NCI-H2171 (cell line): ENCODE results near the gene LYRM1.
"Not testable (repeated sequence)": the region's sequence is repeated elsewhere in the genome, so short reads cannot be mapped to it uniquely, and the experiment has no call there.

ENCODE experiments used
- DNase-seq: peaks from one replicate; lab custom pipeline; 2025; lab: John Stamatoyannopoulos, UW

Gene LYRM1

DNA sequence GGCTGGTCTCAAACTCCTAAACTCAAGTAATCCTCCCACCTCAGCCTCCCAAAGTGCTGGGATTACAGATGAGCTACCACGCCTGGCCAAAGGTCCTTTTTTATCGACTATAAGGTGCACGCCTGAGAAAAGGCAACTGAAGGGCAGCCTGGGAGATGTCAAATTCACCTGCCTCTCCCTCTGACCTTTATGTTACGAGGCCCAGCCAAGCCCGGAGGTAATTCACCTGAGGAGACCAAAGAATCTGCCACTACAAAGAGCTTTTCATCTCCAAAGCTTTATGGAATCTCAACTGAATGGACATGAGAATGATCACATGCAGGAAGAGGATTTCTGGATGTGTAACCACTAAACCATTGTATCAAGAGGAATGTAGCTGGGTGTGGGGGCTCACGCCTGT lies 37.2 kb downstream of the LYRM1 start:
- DNase-seq = no peak

- DNase-seq = no peak
These were observed 37.9 kb downstream of the LYRM1 start for GRCh38 chr16:20938426-20938825.

GRCh38 chr16:20939611-20940010 lies 39.0 kb downstream of the LYRM1 start:
- DNase-seq = no peak

DNA sequence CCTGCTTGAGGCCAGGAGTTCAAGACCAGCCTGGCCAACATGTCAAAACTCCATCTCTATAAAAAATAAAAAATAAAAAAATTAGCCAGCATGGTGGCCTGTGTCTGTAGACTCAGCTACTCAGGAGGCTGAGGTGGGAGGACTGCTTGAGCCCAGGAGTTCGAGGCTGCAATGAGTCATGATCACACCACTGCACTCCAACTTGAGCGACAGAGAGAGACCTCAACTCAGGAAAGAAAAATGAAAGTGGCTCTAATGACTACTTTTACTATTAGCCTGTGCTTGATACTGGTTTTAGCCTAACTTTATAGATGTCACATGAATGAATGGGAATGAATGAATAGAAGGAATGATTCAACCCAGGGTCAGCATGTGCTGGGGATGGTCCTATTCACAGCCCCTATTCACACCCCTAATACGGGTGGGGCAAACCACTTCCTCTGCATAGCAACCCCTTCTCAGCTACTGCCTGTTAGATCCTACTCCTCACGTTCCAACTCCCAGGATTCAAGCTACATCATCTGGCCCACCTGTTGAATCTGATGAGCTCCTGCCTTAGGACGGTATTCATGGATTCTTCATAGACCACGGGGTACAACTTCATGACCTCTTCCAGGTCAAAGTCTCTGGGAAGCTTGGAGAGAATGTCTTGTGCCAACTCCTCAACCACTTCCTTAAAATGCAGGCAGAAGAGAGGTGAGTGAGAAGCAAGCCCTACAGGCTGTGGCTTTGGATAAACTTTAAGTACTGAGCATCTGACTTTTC lies 40.5 kb downstream of the LYRM1 start:
- no peak for DNase-seq

DNA sequence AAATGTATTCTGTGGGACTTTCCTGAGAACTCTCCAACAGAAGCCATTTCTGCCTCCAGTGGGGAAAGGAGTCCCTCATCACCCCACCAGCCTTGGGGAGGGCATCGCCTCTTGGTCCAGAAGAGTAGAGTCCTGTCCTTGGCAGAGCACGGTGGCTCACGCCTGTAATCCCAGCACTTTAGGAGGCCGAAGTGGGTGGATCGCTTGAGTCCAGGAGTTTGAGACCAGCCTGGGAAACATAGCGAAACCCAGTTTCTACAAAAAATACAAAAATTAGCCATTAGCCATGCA lies 41.0 kb downstream of the LYRM1 start:
- no peak for DNase-seq

DNA sequence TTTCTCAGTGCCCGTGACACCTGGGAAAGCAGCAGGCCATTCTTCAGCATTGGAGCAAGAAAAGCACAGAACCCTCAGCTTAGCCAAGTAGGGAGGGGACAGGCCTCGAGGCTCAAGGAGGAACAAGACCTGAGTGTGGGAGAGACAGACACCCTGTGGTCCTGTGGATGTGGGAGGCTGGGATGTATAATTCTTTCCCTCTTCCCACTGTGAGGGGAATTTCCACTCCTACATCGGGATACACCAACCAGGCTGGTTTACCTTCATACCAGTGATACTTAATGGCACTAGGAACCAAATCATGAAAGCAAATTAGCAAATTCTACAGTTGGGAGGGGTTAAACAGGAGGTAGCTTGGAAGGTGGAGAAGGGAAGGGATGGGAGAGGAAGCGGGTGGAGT lies 41.7 kb downstream of the LYRM1 start:
- no peak for DNase-seq

- DNase-seq = no peak
These were observed 44.4 kb downstream of the LYRM1 start for GRCh38 chr16:20944861-20945574.

DNA sequence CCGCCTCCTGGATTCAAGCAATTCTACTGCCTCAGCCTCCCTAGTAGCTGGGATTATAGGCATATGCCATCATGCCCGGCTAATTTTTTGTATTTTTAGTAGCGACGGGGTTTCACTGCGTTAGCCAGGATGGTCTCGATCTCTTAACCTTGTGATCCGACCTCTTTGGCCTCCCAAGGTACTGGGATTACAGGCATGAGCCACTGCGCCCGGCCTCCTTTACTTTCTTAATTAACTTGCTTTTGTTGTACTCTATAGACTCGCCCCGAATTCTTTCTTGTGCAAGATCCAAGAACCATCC lies 45.0 kb downstream of the LYRM1 start:
- not testable (repeated sequence) for DNase-seq

DNA sequence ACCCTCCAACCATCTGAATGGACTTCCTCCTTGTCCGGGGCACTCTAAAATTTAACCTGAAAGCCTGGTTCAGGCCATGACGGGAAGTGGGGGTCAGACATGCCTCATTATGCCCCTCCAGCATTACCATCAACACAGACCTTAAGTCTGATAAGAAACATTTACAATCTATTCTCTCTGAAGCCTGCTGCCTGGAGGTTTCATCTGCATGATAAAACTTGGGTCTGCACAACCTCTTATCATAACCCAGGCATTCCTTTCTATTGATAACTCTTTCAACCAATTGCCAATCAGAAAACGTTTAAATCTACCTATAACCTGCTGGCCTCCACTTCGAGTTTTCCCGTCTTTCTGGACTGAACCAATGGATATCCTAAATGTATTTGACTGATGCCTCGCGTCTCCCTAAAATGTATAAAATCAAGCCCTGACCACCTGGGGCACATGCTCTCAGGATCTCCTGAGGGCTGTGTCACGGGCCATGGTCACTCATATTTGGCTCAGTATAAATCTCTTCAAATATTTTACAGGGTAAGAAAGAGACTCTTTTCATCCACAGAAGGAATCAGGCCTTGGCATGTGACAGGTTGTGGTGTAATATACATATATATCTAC lies 45.6 kb downstream of the LYRM1 start:
- DNase-seq = no peak

DNA sequence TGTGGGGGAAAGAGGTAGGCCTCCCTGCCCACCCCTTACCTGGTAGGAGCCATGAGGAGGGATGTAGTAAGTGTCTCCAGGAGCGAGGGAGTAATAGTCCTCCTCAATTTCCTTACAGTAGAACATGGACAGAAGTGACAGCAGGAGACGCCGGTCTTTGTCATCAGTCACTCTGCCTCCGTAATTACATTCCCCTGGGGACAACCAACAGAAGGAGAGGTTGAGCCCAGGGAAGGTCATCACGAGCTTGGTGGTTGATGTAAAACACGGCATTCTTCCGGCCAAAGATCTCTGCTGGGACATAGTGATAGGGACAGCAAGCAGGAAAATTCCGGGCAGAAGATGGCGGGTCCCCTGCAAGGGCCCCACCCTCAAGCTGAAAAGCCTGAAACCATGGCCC lies 47.9 kb downstream of the LYRM1 start:
- no peak for DNase-seq

DNA sequence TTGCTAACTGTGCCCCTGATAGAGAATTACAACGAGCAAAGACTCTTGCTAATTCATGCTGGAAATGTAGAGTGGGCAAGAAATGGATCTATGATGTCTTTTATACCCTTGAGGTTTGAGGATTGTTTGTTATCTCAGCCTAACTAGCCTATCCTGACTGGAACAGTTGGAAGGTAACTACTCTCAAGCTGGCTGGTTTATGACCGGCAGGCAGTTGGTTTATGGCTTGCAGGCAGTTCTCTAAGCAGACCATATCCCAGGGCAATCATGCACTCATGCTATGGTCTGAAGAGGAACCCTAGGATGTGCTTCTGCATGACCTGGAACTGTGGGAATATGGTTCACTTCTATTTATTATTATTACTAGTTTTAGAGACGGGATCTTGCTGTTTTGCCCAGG lies 49.1 kb downstream of the LYRM1 start:
- no peak for DNase-seq

GRCh38 chr16:20950294-20950693 lies 49.7 kb downstream of the LYRM1 start:
- DNase-seq = no peak

GRCh38 chr16:20952139-20952920 lies 51.8 kb downstream of the LYRM1 start:
- DNase-seq = no peak

DNA sequence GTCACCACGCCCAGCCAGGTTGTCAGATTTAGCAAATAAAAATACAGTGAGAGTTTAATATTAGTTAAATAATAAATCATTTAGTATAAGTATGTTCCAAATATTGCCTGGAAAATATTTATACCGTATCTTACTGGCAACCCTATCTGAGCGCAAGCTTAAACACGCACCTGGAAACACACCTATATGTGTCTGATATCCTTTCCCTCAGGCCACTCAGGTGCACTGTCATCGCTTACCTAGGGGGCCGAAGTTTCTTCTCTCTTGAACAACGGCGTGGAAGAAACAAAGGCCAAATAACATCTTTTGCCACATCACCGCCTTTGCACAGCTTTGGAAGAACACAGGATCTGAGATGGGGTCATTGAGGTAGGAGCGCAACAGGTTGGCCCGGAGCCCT lies 54.0 kb downstream of the LYRM1 start:
- DNase-seq = no peak

- DNase-seq = no peak
These were observed 55.7 kb downstream of the LYRM1 start for GRCh38 chr16:20956319-20956718.

DNA sequence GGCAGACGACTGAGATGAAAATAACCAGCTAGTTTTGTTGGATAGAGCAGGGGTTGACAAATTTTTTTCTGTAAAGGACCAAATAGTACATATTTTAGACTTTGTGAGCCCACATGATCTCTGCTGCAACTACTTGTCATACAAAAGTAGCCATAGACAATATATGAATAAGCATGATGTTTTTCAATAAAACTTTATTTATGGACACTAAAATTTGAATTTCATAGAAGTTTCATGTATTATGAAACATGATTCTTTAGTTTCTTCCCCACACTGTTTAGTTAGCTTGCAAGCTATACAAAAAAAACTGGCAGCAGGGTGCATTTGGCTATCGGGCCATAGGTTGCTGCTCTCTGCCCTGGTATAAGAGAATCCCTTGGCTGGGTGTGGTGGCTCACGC lies 56.6 kb downstream of the LYRM1 start:
- no peak for DNase-seq

DNA sequence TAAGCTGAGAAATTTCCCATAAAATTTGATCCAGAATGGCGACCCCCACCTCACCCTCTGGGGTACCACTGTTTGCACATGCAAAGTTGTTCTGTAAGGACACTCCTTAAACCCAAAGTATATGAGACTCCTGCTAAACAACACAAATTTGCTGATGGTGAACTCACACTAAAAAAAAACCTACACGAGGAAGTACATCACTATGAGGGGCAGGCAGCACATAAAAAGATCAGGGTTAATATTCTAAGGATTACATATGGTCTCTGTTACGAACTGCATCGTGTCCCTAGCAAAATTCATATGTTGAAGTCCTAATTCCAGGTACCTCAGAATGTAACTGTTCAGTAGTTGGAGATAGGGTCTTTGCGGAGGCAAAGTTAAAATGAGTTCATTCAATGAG lies 60.3 kb downstream of the LYRM1 start:
- DNase-seq = no peak

DNA sequence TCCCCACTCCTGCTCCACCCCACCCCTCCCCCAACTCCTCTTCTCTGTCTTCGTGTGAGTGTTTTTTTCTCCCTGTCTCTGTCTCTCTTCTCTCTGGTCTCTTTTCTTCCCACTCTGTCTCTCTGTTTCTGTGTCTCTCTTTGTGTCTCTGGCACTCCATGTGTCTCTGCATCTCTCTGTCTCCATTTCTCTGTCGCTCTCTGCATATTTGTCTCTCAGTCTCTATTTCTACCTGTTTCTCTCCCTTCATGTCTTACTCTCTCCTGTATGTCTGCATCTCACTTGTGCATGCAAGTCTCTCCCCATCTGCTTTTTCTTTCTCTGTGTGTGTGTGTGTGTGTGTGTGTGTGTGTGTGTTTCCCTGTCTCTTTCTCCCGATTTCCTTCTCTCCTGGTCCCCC lies 68.2 kb downstream of the LYRM1 start:
- no peak for DNase-seq

GRCh38 chr16:20969386-20969785 lies 68.8 kb downstream of the LYRM1 start:
- no peak for DNase-seq

- no peak for DNase-seq
These were observed 70.8 kb downstream of the LYRM1 start for GRCh38 chr16:20971401-20971800.

GRCh38 chr16:20973201-20973600 lies 72.6 kb downstream of the LYRM1 start:
- DNase-seq = not testable (repeated sequence)
